Heart left ventricle (tissue), 13 donors: ENCODE data around the gene AMPD2.
"Not testable (repeated sequence)": the region's sequence is repeated elsewhere in the genome, so short reads cannot be mapped to it uniquely, and the experiment has no call there.

Experiments used
- CTCF ChIP-seq, 12 donors: fragments of 200-600 bp; sonication (generic) in 4 of 12; IDR thresholded peaks; one replicate each; pipeline versions ENCODE4 v1.5.0 to v1.8.0; 2018 to 2022; ENCODE audit warnings: antibody characterized with exemption in 12 of 12, mild to moderate bottlenecking in 5 of 12
- POLR2A ChIP-seq, 2 donors: fragments of 450-650 bp; IDR thresholded peaks; one replicate each; pipeline ENCODE4 v1.6.1; 2017; ENCODE audit warnings: antibody characterized with exemption in 2 of 2, mild to moderate bottlenecking in 2 of 2, moderate library complexity in 2 of 2
- donor health status: ischemic (EF 13 %, LVEDD 7.1; RV severe dilation, severe dysfunction).
- donor health status: DM: no; HTN: yes; CAD: no.
- donor health status: DM: no; HTN: no; CAD: no.
- donor health status: ischemic (EF 25% LVEDD 6.9; RV normal size, moderate dysfunction).
- donor health status: ischemic (EF 25% LVEDD 5.7; RV mildly dilated, moderate dysfunction).
- donor health status: ischemic (EF 35%, LVEDD 5.7; RV mildly dilated, moderate dysfunction).
- donor health status: nonischemic (EF 11% LVEDD 7.7; RV severe dilation, severe dysfunction).
- donor health status: DM: yes; HTN: yes; CAD: no.
- donor health status: PGD.
- donor health status: ischemic (EF 29% LVEDD 5.4; RV normal size, mild dysfunction).
- donor health status: nonischemic (EF 23%, LVEDD 6.1; RV moderate dilation, normal function).

- not testable (repeated sequence) for TF ChIP-seq CTCF, POLR2A (IDR thresholded peaks at IDR 0.05)
Observed at GRCh38 chr1:109678637-109679036, 59.0 kb downstream of the AMPD2 start.
